SKM-1 (cell line): ENCODE data around the gene KCNG2.
"Not testable (repeated sequence)": the region's sequence is repeated elsewhere in the genome, so short reads cannot be mapped to it uniquely, and the experiment has no call there.

Experiments used
- DNase-seq: peaks from one replicate; lab custom pipeline; 2025; ENCODE audit not compliant: unreplicated experiment; lab: John Stamatoyannopoulos, UW

Gene KCNG2

DNA sequence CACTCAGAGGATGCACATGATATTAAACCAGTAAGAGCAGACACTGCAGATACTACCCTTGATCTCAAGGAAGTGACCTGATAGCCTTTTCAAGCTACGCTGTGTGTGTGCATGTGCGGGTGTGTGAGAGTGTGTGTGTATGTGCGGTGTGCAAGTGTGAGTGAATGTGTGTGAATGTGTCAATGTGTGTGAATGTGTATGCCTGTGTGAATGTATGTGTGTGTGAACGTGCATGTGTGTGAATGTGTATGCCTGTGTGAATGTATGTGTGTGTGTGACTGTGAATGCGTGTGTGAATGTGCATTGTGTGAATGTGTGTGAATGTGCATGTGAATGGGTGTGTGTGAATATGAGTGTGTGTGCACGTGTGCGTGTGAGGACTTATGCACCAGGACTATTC, 53.8 kb downstream of the KCNG2 start:
- no peak for DNase-seq

DNA sequence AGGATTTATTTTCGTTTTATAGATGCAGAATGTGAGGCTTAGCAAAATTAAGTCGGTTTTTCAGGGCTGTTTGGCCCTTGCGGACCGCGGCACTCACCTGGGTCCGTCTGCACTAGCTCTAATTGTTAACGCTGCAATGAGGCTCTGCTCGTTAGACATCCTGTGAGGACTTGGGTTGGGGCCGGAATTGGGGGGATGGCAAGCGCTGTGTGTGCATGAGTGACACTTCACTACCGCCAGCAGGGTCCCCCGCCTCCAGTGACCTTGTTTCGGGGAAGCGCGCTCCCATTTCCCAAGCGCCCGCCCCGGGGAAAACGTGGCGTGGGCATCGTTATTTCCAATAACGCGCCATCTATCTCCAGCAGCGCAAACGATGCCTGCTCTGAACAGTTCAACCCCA, 54.2 kb downstream of the KCNG2 start:
- no peak for DNase-seq

DNA sequence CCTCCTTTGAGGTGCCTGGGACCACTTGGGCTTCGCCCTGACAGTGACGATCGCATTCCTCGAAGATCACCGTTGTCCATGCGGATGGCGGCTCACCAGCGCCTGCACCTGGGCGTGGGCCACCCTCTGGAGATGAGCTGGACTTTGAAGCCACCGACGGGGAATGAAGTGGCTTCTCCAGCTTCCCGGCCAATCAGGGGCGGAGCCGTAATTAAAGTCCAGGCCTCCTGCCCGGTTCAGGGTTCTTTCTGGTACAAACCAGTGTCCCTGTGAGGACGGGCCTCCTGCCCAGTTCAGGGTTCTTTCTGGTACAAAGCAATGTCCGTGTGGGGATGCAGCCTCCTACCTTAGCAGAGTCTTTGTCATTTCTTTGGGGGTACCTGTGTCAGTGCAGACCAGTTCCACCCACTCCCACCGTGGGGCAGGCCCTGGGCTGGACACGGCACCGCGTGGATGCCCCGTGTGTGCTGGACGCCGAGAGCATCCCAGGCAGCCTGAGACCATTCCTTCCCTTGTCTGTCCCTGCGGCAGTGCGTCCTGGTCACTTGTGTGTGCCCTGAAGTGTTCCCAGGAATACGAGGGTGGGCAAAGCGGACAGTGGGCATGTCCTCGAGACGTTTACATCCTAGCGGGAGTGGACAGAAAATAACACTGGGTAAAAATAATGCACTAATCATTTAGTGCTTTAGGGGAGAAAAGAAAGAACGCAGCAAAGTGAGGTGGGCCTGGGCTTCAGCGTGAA, 55.0 kb downstream of the KCNG2 start:
- DNase-seq = no peak

DNA sequence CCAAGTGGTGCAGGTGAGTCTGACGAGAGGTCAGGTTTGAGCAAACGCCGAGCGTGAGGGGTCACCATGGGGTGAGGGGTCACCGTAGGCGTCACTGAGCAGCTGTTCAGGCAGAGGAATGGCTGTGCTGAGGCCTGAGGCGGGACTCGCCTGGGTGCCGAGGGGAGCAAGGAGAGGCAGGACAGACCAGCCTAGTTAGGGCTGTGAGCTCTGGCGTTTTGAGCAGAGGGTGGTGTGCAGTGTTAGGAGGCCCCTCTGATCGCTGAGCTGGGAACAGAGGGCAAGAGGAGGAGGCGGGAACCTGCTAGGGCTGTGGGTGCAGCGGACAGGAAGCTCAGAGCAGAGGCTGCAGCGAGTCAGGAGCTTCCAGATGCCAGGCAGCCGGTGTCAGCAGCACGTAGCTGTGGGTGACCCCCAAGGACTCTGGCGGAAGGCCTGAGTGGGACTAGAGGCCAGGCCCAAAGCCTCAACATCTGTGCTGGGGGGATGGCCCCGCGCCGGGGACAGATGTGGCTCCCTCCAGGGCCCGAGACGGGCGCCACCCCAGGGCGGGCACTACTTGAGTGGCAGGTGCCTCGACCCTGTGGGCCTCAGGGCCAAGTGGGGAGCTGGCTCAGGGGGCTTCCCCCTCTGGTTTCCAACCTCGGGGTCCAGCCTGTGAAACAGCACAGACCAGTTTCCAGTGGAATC, 55.7 kb downstream of the KCNG2 start:
- no peak for DNase-seq

DNA sequence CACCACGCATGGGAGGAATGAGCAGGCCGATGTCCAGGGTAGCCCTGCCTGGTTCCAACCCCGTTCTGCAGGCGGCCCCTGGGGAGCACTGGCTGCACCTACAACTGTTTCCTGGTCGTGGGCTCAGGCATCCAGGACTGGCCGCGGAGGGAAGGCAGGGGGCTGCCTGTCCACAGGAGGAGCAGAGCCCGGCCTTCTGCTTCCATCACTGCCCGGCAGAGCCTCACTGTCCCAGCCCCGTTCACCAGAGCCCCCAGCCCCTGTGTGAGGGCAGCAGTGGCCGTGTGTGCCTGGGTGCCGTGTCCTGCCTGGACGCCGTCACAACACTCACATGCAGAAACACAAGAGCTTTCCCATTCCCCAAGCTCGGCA, 56.2 kb downstream of the KCNG2 start:
- DNase-seq = no peak

DNA sequence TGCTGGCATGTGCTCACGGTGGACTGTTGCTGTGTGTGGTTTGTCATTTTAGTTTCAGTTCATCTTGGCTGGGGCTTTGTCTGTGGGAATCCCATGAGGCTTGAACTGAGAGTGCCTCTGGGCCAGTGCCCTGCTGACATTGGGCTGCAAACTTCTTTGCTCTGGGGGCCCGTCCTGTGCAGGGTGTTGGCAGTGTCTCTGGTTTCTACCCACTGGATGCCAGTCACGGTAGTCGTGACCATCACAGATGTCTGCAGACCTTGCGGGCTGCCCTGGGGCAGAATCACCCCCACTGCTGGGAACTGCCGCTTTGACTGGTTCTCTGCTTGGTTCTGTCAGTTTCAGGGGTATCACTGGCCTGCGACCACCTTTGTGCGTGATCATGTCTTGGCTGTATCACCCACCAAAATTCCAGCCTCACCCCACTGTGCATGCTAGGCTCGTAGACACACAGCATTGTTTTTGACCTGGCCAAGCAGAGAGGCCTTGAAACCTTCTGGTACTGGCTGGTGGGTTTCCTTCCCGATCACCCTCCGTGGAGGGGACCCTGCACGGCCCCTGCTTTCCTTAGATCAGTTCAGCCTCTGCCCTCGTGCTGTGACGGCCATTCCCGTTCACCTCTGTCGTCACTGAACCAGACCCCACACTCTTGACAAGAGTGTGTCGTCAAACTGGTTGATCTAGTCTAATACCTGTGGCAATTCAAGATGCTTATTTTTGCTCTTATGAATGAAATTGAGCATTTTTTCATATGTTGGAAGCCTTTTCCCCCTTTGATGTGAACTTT, 57.6 kb downstream of the KCNG2 start:
- no peak for DNase-seq

DNA sequence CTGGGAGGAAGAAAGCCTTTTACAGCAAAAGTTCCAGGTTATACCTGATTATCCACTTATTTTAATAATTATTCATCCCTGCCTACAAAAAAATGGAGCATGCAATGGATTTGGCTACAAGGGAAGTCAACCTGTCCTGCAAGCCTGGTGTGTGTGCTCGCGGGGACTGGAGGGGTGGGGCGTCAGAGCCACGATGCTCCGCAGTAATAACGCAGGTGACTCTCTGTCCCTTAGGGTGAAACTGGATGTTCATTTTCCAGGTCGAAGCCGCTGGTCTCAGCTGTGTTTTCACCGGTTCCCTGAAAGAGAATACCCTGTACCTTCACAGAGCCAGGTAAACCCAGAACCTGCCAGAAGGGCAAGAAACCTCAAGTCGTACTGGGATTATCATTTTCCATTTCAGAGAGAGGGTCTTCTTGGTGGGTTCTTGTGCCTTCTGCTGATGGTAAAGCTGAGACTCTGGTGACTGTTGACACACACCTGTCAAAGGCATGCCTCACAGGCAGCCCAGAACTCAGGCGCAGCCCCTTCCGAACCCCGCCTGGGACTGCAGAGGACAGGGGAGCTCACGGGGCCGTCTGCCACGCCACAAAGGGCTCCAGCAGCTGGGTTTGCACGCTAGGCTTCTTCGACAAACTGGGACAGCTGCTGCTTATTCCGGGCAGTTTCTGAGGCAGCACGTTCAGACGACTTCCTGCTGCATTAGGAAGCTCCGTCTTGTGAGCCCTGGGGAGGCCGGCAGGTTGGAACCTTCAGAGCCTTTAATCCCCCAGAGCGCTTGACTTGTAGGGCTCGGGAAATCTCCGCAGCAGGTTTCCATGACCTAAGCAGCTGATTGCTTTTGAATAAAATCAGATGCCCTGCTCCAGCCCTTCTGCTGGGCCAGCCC, 58.6 kb downstream of the KCNG2 start:
- no peak for DNase-seq

DNA sequence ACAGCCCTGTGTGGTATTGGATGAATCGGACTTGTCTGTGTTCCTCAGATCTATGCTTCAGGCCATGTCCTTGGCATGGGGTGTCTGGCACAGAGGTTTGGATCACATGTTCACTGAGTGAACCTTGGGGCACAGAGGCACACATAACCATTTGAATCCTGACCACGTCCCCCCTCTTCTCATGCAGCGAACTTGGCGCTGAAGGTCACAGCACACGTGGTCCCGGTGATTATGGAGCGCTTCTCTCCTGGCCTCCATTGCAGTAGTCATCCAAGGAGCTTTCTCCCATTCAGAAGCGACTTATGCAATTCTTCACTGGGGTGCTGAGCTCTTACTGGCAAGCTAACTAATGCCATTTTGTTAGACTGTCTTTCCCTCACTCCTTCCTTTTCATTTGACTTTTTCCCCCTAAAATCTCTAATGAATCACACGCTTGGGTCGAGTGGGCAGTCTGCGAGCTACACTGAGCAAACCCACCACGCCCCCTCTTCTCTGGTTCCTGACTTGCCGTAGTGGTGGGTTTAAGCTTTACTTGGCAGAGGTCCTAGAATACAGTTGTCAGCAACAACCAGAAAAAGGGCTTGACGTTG, 59.4 kb downstream of the KCNG2 start:
- DNase-seq = no peak

DNA sequence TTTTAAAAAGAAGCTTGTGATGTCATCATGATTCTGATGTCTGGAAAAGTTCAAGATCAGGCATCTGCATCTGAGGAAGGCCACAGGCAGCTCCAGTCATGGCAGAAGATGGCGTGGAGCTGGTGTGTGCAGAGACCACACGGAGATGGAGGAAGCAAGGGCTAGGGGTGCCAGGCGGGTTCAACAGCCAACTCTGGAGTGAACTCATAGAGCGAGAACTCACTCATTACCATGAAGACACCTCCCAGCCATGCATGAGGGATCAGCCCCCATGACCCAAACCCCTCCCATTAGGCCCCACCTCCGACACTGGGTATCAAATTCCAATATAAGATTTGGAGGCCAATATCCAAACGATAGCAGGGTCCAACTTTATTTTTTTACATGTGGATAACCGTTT, 61.6 kb downstream of the KCNG2 start:
- DNase-seq = no peak

DNA sequence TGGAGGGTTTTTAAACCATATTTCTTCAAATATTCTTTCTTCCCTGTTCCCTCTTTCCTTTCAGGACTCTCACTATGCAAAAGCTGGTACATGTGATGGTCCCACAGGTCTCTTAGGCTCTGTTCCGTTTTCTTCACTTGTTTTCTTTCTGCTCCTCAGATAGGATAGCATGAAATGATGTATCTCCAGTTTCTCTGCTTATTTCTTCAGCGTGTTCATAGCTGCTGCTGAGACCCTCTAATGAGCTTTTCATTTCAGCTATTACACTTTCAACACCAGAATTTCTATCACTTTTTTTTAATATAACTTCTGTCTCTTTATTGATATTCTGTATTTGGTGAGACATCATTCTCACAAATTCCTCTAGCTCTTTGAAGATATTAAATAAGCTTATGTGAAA, 63.9 kb downstream of the KCNG2 start:
- DNase-seq = no peak

DNA sequence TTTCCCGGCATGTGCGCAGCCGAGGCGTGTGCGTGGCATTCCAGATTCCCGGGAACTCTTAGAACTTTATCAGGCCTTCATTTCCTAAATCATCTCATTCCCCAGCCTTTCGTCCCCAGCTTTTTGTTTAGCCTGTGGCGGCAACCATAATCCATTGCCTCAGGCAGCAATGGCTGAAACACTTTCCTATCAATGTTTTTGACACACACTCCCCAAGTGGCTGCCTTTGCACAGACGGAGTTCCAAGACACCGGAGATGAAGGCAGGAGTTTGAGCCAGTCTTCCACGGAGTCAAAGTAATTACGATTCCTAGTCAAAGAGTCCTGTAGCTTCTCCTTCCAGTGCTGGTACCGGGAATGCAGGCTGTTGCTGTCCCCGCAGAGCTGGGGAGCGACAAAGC, 64.8 kb downstream of the KCNG2 start:
- no peak for DNase-seq

DNA sequence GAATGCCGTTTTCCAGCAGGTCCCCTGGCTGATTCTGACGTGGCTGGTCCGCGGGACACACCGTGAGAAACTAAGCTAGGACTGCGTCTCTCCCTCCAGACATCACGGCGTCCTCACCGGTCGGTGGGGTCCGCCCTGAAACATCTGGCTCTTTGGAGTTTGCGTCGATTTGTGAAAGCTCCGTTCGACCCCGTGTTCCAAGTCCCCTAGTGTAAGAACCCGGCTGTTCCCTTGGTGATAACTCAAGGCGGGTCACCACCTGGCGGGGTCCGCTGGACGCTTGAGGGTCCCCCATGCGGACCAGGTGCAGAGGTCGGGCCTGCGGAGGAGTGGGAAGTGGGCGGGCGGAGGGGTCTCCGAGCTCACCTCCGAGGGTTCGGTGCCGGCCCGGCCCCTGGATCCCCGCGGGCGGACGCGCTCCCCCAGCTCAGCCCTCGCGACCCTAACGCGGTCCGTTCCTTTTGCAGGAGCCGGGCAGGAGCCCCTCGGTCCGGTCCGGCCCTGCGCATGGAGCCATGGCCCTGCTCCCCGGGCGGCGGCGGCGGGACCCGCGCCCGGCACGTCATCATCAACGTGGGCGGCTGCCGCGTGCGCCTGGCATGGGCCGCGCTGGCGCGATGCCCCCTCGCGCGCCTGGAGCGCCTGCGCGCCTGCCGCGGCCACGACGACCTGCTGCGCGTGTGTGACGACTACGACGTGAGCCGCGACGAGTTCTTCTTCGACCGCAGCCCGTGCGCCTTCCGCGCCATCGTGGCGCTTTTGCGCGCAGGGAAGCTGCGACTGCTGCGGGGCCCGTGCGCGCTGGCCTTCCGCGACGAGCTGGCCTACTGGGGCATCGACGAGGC, 65.6 kb downstream of the KCNG2 start:
- no peak for DNase-seq

DNA sequence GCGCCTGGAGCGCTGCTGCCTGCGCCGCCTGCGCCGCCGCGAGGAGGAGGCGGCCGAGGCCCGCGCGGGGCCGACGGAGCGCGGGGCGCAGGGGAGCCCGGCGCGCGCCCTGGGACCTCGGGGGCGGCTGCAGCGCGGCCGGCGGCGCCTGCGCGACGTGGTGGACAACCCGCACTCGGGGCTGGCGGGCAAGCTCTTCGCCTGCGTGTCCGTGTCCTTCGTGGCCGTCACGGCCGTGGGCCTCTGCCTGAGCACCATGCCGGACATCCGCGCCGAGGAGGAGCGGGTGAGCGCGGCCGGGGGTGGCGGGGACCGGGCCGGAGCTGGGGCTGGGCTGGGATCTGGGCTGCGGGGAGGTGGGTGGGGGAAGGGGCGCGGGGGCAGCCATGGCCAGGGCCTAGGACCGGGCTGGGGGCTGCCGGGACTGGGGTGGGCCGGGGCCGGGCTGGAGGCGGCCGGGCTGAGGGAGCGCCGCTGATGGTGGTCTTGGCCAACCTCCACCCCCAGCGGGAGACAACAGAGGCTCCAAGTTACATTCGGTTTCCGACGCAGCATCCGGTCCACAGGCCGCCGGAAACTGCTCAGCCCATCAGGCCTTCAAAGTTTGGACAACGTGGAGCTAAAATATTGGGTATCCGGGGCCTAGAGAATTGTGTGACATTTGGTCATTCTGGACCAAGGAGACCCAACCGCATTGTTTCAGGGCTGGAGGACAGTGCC, 66.4 kb downstream of the KCNG2 start:
- no peak for DNase-seq

DNA sequence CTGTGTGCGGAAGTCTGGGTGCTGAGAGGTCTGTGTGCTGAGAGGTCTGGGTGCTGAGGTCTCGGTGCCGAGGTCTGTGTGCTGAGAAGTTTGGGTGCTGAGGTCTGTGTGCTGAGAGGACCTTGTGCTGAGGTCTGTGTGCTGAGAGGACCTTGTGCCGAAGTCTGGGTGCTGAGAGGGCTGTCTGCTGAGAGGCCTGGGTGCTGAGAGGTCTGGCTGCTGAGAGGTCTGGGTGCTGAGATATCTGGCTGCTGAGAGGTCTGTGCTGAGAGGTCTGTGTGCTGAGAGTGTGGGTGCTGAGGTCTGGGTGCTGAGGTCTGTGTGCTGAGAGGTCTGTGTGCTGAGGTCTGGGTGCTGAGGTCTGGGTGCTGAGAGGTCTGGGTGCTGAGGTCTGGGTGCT, 67.2 kb downstream of the KCNG2 start:
- not testable (repeated sequence) for DNase-seq

DNA sequence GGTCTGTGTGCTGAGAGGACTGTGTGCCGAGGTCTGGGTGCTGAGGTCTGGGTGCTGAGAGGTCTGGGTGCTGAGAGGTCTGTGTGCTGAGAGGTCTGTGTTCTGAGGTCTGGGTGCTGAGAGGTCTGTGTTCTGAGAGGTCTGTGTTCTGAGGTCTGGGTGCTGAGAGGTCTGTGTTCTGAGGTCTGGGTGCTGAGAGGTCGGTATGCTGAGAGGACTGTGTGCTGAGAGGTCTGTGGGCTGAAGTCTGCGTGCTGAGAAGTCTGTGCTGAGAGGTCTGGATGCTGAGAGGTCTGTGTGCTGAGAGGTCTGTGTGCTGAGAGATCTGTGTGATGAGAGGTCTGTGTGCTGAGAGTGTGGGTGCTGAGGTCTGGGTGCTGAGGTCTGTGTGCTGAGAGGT, 68.2 kb downstream of the KCNG2 start:
- not testable (repeated sequence) for DNase-seq

DNA sequence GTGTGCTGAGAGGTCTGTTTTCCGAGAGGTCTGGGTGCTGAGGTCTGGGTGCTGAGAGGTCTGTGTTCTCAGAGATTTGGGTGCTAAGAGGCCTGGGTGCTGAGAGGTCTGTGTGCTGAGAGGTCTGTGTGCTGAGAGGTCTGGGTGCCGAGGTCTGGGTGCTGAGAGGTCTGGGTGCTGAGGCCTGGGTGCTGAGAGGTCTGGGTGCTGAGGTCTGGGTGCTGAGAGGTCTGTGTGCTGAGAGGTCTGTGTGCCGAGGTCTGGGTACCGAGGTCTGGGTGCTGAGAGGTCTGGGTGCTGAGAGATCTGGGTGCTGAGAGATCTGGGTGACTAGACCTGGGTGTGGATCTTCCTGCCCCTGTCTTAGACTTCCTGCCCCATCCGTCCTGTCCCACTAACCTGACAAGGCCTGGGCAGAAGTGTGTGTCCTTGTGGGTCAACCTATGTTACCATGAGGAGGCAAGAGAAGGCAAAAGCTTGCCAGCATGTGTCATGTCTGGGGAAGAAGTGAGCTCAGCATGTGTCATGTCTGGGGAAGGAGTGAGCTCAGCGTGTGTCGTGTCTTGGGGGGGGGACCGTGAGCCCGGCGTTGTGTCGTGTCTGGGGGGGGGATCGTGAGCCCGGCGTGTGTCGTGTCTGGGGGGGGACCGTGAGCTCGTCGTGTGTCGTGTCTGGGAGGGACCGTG, 69.3 kb downstream of the KCNG2 start:
- DNase-seq = no peak

DNA sequence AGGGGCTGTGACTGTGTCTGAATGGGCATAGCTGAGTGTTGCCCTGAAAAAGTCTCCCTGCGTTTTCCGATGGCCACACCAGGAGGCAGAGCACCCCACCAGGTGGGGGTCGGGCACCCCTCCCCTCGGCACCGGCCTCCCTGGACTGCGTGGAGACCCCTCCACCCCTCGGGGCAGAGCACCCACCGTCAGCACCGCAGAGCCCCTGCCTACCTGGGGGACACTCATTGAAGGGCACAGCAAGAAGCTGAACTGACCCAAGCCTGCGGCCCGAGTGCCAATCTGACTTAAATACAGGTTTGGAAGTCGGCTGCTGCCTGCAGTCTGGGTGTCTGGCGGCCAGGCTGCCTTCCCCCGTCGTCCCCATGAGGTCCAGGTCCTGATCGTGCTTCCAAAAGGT, 69.9 kb downstream of the KCNG2 start:
- no peak for DNase-seq

DNA sequence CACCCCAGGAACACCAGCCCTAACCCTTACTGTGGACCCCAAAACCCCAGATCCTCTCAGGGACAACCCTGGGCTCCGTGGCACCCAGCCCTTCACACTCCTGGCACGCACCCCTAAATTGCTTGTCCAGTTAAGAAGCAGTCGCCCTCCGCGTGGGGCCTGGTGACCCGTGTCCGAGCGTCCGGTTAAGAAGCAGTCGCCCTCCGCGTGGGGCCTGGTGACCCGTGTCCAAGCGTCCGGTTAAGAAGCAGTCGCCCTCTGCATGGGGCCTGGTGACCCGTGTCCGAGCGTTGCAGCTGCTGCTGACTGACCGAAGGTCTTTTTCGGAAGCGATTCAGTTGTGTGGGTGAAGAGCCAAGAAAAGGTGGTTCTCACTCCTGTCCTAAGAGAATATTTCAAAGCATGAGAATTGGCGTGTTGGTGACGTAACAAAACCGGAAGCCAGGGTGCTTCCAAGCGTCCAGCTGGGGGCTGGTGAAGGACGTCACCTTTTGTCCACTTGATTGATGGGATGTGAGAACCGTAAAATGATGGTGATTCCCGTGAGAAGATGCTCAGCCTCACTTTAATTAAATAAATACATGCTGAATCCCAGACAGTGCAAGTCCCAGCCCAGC, 70.5 kb downstream of the KCNG2 start:
- no peak for DNase-seq
